ENCODE results near the gene REEP6.
"Not testable (repeated sequence)": the region's sequence is repeated elsewhere in the genome, so short reads cannot be mapped to it uniquely, and the experiment has no call there.

REEP6 gene

DNA sequence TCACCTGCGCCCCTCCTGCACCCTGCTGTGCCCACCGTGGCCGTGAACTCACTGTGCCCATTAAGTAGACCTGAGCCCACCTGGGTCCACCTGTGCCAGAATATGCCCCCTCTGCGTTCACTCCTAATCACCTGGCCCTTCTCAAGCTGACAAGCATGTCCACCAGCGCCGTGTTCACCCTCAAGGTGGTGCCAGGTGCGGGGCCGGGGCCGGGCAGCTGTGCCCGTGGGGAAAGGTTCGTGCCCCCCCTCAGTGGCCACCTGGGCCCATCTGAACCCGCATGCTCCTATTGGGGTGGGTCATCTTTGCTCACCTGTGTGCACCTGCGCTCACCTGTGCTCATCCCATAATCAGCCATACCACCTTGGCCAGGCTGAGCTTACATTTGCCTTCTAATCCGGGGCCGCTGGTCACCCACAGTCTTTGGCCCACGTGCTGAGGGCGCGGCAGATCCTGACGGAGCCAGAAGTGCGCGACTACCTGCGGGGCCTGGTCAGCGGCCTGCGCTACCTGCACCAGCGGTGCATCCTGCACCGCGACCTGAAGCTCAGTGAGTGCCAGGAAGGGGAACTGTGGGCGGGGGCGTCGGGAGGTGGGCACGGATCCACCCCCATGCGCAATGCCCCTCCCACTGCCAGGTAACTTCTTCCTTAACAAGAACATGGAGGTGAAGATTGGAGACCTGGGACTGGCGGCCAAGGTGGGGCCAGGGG lies 35.2 kb downstream of the REEP6 start:
- no peak for DNase-seq

DNA sequence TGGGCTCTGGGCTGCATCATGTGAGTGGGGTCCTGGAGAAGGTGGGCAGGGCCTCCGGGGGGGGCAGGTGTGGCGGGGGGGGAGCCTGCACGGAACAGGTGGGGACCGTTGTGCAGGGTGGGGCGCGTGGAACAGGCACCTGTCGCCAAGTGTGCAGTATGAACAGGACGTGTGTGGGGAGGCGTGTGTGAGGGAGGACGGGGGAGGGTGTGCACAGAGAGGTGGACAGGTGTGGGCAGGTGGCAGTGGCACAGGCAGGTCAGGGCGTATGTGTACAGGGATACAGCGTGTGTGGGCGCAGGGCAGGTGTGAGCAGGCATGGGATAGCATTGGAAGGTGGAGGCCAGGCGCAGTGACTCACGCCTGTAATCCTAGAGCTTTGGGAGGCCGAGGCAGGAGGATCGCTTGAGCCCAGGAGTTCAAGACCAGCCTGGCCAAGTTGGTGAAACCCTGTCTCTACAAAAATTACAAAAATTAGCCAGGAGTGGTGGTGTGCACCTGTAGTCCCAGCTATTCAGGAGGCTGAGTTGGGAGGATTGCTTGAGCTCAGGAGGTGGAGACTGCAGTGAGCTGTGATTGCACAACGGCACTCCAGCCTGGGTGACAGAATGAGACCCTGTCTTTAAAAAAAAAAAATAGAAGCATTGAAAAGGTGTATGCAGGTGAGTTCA lies 36.1 kb downstream of the REEP6 start:
- no peak for DNase-seq

DNA sequence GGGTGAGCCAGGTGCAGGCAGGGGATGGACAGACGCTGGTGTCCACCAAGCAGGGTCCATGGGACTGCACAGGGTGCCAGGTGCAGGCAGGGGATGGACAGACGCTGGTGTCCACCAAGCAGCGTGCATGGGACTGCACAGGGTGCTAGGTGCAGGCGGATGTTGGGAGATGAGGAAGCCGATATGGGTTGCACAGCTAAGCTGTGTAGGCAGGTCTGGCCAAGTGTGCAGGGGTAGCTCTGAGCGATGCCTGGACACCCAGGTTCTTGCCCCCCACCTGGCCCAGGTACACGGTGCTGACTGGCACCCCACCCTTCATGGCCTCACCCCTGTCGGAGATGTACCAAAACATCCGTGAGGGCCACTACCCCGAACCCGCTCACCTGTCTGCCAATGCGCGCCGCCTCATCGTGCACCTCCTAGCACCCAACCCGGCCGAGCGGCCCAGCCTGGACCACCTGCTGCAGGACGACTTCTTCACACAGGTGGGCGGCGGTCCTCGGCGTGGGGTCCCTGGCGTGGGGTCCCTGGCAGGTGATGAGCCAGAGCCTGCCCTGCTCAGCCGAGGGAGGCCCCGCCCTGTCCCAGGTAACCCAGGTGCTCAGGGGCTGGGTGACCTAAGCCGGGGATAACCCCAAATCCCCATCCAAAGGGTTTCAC lies 36.8 kb downstream of the REEP6 start:
- no peak for DNase-seq

DNA sequence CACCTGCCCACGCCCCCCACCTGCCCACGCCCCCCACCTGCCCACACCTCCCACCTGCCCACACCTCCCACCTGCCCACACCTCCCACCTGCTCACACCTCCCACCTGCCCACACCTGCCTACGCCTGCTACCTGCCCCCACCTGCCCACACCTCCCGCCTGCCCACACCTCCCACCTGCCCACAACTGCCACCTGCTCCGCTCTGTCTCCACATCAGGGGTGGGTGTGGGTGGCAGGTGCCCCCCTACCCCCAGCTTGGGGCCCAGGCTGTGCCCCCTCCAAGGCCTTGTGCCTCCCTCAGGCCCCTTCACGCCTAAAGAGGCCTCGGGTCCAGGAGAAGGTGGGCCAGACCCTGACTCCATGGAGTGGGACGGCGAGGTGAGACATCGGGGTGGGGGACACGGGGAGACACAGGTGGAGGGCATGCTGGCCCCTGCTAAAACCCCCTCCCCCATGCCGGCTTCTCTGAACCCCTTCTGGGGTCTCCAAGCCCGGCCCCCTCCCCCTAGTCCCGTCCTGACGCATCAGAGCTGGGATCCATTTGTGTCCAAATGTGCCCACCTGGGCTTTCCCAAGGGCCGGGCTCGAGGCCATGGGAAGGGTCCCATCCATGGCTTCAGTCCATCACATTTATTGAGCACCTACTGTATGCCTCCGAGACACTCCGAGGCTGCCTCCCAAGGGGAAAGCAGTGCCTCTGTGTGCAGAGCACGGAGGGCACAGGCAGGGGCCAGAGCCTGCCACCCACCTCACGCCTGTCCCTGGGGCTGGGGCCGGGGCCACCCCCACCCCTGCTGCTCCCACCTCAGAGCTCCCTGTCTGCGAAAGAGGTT lies 37.8 kb downstream of the REEP6 start:
- no peak for DNase-seq

DNA sequence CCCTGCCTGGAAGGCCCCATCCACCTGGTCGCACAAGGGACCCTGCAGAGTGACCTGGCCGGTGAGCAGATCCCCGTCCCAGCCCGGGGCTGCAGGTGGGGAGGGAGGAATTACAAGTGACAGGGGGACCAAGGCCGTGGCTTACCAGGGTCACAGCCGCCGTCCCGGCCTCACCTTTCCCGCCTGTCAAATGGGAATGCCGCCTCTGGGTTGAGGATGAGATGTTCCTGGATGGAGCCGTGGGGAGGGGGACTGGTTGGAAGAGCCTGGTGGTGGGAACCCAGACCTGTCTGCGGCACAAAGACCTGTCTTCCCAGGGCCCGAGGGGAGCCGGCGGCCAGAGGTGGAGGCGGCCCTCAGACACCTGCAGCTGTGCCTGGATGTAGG lies 38.4 kb downstream of the REEP6 start:
- DNase-seq: no peak

DNA sequence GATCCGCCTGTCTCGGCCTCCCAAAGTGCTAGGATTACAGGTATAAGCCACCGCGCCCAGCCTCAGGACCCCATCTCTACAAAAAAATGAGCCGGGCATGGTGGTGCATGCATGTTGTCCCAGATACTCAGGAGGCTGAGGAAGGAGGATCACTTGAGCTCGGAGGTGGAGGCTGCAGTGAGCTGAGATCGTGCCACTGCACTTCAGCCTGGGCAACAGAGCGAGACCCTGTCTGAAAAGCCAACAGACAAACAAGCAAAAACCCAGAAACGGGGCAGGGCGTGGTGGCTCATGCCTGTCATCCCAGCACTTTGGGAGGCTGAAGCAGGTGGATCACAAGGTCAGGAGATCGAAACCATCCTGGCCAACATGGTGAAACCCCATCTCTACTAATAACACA lies 39.9 kb downstream of the REEP6 start:
- not testable (repeated sequence) for DNase-seq

DNA sequence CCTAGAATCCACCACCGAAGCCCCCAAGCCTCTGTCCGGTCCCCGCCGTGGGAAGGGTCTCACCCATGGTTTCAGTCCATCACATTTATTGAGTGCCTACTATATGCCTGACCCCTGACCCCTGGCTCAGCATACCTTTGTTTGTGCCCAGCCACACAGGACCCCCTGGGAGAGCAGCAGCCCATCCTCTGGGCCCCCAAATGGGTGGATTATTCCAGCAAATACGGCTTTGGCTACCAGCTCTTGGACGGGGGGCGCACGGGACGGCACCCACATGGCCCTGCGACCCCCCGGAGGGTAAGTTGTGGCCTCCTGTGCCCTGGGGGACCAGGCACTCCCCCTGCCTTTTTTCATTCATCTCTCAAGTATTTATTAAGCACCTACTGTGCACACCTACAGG lies 40.6 kb downstream of the REEP6 start:
- DNase-seq: no peak

DNA sequence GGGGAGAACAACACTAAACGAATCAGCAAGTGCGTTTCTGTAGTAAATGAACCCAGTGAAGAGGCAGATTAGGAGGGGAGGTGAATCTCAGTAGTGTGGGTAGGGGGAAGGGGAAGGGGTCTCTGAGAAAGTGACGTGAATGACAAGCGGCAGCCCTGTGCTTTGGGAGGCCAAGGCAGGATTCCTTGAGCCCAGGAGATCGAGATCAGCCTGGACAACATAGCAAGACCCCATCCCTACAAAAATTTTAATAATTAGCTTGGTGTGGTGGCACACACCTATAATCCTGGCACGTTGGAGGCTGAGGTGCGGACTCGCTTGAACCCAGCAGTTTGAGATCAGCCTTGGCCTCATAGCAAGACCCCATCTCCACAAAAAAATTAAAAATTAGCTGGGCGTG lies 41.0 kb downstream of the REEP6 start:
- no peak for DNase-seq

DNA sequence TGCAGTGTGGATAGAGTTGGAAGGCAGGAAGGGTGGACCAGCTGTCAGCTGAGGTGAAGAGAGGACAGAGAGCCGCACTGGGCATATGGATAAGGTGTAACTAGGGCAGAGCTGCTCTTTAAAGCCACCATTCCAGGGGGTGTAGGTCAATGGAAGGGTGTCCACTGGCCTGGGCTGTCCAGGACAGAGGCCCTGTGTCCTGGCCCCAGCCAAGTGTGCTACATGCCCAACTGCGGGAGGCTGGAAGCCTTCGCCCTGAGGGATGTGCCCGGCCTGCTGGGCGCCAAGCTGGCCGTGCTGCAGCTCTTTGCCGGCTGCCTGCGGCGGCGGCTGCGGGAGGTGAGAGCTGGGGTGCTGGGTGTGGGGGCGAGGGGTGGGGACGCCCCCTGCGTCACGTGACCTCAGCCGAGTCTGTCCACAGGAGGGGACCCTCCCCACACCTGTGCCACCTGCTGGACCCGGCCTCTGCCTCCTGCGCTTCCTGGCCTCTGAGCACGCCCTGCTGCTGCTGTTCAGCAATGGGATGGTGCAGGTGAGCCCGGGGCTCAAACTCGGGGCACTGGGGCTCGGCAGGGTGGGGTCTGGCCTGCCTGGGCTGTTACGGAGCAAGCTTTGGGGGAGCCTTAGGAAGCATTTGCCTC lies 42.6 kb downstream of the REEP6 start:
- DNase-seq: no peak

DNA sequence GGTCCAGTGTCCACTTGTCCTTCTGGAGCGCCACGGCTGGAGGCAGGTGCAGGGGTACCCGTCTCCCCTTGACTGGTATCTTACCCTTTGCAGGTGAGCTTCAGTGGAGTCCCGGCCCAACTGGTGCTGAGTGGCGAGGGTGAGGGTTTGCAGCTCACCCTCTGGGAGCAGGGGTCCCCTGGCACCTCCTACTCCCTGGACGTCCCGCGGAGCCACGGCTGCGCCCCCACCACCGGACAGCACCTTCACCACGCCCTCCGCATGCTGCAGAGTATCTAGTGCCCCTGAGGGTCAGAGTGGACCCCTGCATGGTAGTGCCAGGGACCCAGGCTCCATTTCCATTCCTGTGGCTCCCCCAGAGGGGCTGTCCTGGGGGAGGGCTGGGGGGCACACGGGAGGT lies 44.0 kb downstream of the REEP6 start:
- DNase-seq: no peak

DNA sequence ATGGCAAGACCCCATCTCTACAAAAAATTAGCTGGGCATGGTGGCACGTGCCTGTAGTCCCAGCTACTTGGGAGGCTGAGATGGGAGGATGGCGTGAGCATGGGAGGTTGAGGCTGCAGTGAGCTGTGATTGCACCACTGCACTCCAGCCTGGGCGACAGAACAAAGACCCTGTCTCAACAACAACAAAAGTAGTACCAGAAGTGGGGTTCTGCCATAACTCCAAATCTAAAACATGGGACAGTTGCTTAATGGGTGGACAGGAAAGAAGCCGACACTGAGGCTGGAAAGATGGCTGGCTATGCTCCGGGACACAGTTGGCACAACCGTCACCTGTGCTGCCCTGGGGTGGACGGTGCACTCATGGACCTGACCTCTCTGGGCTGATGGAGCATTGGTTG lies 44.7 kb downstream of the REEP6 start:
- not testable (repeated sequence) for DNase-seq

DNA sequence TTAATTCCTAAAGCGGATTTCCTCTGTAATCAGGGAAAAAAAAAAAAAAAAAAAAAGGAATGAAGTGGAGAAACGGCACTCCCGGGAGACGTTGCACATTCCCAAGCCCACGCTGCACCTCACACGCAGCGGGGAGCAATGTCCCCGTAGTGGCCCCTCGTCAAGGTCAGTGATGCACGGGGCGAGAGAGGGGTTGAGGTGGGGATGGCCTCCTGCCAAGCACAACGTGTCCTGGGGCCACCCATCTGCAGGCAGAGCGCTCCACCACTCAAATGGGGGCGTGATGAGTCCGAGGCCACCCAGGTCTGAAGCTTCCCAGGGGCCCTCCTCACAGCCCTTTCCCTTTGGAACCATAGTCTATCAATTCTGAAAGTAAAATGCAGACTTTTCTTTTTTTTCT lies 48.0 kb downstream of the REEP6 start:
- DNase-seq: no peak

DNA sequence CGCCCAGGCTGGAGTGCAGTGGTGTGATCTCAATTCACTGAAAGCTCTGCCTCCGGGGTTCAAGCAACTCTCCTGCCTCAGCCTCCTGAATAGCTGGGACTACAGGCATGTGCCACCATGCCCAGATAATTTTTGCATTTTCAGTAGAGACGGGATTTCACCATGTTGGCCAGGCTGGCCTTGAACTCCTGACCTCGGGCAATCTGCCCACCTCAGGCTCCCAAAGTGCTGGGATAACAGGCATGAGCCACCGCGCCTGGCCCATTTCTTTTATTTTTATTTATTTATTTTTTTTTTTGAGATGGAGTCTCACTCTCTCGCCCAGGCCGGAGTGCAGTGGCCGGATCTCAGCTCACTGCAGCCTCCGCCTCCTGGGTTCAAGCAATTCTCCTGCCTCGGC lies 48.8 kb downstream of the REEP6 start:
- not testable (repeated sequence) for DNase-seq

DNA sequence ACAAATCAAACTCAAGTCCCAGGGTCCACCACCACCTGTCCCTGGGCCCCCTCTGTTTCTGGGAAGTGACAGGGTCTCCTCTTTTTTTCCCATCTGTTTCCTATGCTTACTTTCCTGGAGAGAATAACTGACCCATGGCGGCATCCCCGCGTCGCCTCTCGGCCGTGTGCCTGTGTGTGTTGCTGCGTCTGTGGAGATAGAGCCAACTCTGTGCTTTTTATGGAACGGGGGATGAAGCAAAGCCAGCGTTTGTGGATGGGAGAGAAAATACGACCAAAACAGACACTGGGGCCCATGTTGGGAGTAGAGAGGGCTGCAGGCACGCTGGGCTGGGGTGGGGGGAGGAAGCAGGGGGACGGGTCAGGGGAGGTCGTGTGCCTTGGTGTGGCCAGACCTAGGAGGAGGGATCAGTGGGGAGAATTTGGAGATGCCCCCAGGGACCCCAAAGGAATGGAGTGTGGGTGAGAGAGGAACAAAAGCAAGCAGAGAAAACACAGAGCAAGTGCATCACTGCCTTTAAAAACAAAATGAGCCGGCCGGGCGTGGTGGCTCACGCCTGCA lies 49.5 kb downstream of the REEP6 start:
- no peak for DNase-seq

Measured in NCI-H510A (cell line).